ENCODE results near the gene FAM53C.
"Not testable (repeated sequence)": the region's sequence is repeated elsewhere in the genome, so short reads cannot be mapped to it uniquely, and the experiment has no call there.

FAM53C gene

GRCh38 chr5:138337685-138338410, at the start of gene FAM53C:
TSS of gene FAM53C (plus strand) at chr5:138338266. CDS start at chr5:138341336, 3,070 bp downstream.
- peak; percentile 96 for DNase-seq

GRCh38 chr5:138289296-138289695, 48.8 kb upstream of the FAM53C start:
- DNase-seq = no peak

- no peak for DNase-seq
Measured at GRCh38 chr5:138303372-138303771, 34.7 kb upstream of the FAM53C start.

GRCh38 chr5:138305797-138306196, 32.3 kb upstream of the FAM53C start:
- no peak for DNase-seq

- DNase-seq = no peak
Measured at GRCh38 chr5:138315751-138316278, 22.3 kb upstream of the FAM53C start.

GRCh38 chr5:138316355-138316754, 21.7 kb upstream of the FAM53C start:
- DNase-seq = no peak

GRCh38 chr5:138318211-138318610, 19.9 kb upstream of the FAM53C start:
- not testable (repeated sequence) for DNase-seq

GRCh38 chr5:138330813-138331448, 7.1 kb upstream of the FAM53C start:
- DNase-seq = no peak

- peak; percentile 99 for DNase-seq
Measured at GRCh38 chr5:138331449-138332368, 6.4 kb upstream of the FAM53C start, which contains the start of gene CDC25C. TSS of gene CDC25C (minus strand) at chr5:138331804. CDS start at chr5:138331180, 624 bp downstream.

- no peak for DNase-seq
Measured at GRCh38 chr5:138334867-138335447, 3.1 kb upstream of the FAM53C start.

- no peak for DNase-seq
Measured at GRCh38 chr5:138336952-138337684, 948 bp upstream of the FAM53C start.

GRCh38 chr5:138338411-138339090, 485 bp downstream of the FAM53C start:
- DNase-seq = no peak

GRCh38 chr5:138339091-138339456, 1.0 kb downstream of the FAM53C start:
- DNase-seq = peak; percentile 34

- DNase-seq = no peak
Measured at GRCh38 chr5:138339464-138339863, 1.4 kb downstream of the FAM53C start.

- no peak for DNase-seq
Measured at GRCh38 chr5:138340008-138340407, 1.9 kb downstream of the FAM53C start.

- no peak for DNase-seq
Measured at GRCh38 chr5:138344887-138345622, 7.0 kb downstream of the FAM53C start.

GRCh38 chr5:138346889-138347288, 8.8 kb downstream of the FAM53C start:
- DNase-seq = no peak

- DNase-seq = no peak
Measured at GRCh38 chr5:138349852-138350562, 11.9 kb downstream of the FAM53C start.

GRCh38 chr5:138350563-138350890, 12.5 kb downstream of the FAM53C start:
- DNase-seq = no peak

- DNase-seq = no peak
Measured at GRCh38 chr5:138351056-138351455, 13.0 kb downstream of the FAM53C start.

Measured in right hindlimb (tissue), 1 donor.